GM18526 (cell line): ENCODE data around the gene BICD1.

ENCODE experiments used
- POLR2A ChIP-seq: IDR thresholded peaks from 3 replicates; pipeline ENCODE4 v1.6.1; 2011; ENCODE audit not compliant: insufficient read length; ENCODE audit errors: extremely low read depth

Gene BICD1

DNA sequence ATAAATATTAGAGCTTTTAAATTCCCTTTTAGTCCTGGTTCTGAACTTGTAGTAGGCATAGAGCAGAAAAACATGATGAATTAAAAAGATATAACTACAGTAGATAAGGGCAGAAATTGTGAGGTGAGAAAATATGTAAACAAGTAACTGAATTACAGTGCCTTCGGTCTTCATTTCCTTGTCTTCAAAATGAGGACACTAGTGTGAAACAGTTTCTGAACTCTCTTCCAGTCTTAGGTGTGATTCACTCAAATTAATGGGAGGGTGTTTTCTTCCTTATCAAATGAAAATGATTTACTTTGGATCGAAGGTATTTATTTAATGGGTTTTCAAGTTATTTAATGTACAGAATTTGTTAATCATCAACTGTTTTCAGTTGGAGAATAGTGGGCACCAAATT lies 294.2 kb downstream of the BICD1 start:
- no peak for TF ChIP-seq POLR2A

GRCh38 chr12:32402170-32402569 lies 295.5 kb downstream of the BICD1 start:
- no peak for TF ChIP-seq POLR2A

GRCh38 chr12:32402946-32403345 lies 296.3 kb downstream of the BICD1 start:
- no peak for TF ChIP-seq POLR2A

- no peak for TF ChIP-seq POLR2A
These were observed 301.1 kb downstream of the BICD1 start for GRCh38 chr12:32407795-32408194.

DNA sequence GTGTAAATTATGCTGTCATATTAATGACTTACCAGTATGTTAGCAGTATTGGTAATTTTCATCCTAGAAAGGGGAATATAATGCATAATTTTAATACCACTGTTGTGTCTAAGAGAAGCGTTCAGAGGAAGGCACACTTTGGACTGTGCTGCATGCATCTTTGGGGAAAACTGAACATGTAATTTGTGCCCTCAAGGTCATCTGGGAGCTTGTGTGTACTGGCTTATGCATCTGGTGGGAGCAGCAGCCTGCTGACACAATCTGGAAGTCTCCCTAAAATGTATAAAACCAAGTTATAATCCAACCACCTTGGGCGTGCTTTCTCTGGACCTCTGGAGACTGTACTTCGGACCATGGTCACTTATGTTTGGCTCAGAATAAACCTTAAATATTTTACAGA lies 306.8 kb downstream of the BICD1 start:
- no peak for TF ChIP-seq POLR2A

DNA sequence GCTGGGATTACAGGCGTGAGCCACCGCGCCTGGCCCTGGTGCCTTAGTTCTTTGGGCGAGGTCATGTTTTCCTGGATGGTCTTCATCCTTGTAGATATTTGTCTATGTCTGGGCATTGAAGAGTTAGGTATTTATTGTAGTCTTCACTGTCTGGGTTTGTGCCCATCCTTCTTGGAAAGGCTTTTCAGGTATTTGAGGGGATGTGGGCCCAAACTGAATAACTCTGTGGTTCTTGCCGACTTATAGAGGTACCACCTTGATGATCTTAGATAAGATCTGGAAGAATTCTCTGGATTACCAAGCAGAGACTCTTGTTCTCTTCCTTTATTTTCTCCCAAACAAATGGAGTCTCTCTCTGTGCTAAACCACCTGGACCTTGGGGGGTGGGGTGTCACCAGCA lies 311.6 kb downstream of the BICD1 start:
- no peak for TF ChIP-seq POLR2A

DNA sequence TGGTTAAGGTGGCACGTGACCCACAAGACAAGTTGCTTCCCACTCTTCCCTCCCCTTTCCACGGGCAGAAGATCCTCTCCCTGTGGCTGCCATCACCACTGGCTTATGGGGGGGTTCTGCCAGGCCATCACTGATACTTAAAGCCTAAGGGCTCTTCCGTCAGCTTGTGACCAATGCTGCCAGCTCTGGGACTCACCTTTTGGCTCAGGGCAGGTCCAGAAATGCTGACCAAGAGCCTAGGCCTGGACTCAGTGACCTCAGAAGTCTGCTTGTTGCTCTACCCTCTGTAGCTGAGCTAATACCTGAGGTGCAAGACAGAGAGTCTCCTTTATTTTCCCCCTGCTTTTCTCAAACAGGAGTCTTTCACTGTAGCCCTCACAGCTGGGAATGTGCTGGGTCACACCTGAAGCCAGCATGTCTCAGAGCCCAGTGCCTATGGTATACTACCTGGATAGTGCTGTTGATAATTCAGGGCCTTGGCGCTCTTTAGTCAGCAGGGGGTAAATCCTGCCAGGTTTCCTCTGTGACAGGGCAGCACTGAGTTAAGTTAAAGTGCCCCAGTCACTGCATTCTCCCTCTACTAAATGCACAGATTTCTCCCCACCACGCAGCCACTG lies 312.4 kb downstream of the BICD1 start:
- no peak for TF ChIP-seq POLR2A

- no peak for TF ChIP-seq POLR2A
These were observed 312.9 kb downstream of the BICD1 start for GRCh38 chr12:32419520-32419960.

DNA sequence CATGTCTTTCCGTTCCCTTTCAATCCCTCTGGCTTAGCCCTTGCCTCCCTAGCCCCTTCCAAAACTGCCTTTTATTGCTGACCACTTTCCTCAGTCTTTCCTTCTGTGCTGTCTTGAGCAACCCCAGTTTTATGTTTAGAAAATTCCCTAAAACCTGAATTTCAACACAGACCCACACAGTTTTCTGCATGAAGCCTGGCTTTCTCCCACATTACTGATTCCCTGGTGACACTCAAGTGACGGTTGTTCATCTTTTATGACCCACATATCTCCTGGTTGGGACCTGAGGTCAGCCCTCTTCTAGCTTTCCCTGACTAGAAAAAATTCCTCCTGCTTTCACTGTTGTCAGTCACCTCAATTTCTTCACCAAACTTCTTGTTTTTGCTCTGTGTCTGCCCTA lies 313.7 kb downstream of the BICD1 start:
- TF ChIP-seq POLR2A = no peak

- TF ChIP-seq POLR2A = no peak
These were observed 316.9 kb downstream of the BICD1 start for GRCh38 chr12:32423559-32423958.

- no peak for TF ChIP-seq POLR2A
These were observed 324.4 kb downstream of the BICD1 start for GRCh38 chr12:32431025-32431424.
